MM.1S (cell line): ENCODE data around the gene SH2D7.

ENCODE experiments used
- DNase-seq: peaks from one replicate; pipeline ENCODE4 v3.0.0-alpha.2; 2015
- H2AFZ ChIP-seq: fragments of 300-600 bp; sonication (generic); 2 replicates; pipeline ENCODE4 v1.6.0; 2016; ENCODE audit warnings: antibody characterized with exemption, low read length
- H3F3A ChIP-seq: fragments of 300-600 bp; sonication (generic); 2 replicates; pipeline ENCODE4 v1.6.1; 2016; ENCODE audit warnings: mild to moderate bottlenecking, antibody characterized with exemption, low read length, moderate library complexity, mixed read lengths; ENCODE audit not compliant: insufficient read depth
- H3K27ac ChIP-seq: fragments of 300-600 bp; sonication (generic); 2 replicates; pipeline ENCODE4 v1.5.1; 2016; ENCODE audit warnings: mild to moderate bottlenecking, low read length
- H3K27me3 ChIP-seq: fragments of 300-600 bp; sonication (generic); replicated peaks from 2 replicates; pipeline ENCODE4 v1.6.0; 2016; ENCODE audit warnings: low read length; ENCODE audit not compliant: insufficient read depth
- H3K36me3 ChIP-seq: fragments of 300-600 bp; sonication (generic); replicated peaks from 2 replicates; pipeline ENCODE4 v1.6.1; 2016; ENCODE audit warnings: mild to moderate bottlenecking, low read length, mixed read lengths; ENCODE audit not compliant: insufficient read depth
- H3K4me1 ChIP-seq: fragments of 300-600 bp; sonication (generic); 2 replicates; pipeline ENCODE4 v1.6.1; 2016; ENCODE audit warnings: low read length, mixed read lengths
- H3K4me2 ChIP-seq: fragments of 300-600 bp; sonication (generic); 2 replicates; pipeline ENCODE4 v1.6.0; 2016; ENCODE audit warnings: low read depth, low read length
- H3K4me3 ChIP-seq: fragments of 300-600 bp; sonication (generic); 2 replicates; pipeline ENCODE4 v1.5.1; 2016; ENCODE audit warnings: low read length, mixed read lengths
- H3K79me2 ChIP-seq: fragments of 300-600 bp; sonication (generic); 2 replicates; pipeline ENCODE4 v1.6.1; 2016; ENCODE audit warnings: mixed run types, low read length, mixed read lengths
- H3K9ac ChIP-seq: fragments of 300-600 bp; sonication (generic); 2 replicates; pipeline ENCODE4 v1.6.1; 2016; ENCODE audit warnings: low read length, mixed read lengths
- H3K9me2 ChIP-seq: fragments of 300-600 bp; sonication (generic); replicated peaks from 2 replicates; pipeline ENCODE4 v1.6.1; 2016; ENCODE audit warnings: mild to moderate bottlenecking, low read length, mixed read lengths; ENCODE audit not compliant: insufficient read depth
- H3K9me3 ChIP-seq: fragments of 300-600 bp; sonication (generic); replicated peaks from 2 replicates; pipeline ENCODE4 v1.6.1; 2016; ENCODE audit warnings: mild to moderate bottlenecking, low read length, mixed read lengths; ENCODE audit not compliant: insufficient read depth
- H4K20me1 ChIP-seq: fragments of 300-600 bp; sonication (generic); 2 replicates; pipeline ENCODE4 v1.6.1; 2016; ENCODE audit warnings: mild to moderate bottlenecking, low read length, moderate library complexity, mixed read lengths; ENCODE audit not compliant: insufficient read depth
- CTCF ChIP-seq: fragments of 300-600 bp; sonication (generic); IDR thresholded peaks from 2 replicates; pipeline ENCODE4 v1.5.1; 2016; ENCODE audit warnings: antibody characterized with exemption, low read length, mixed read lengths
- EZH2 ChIP-seq: fragments of 300-600 bp; sonication (generic); optimal IDR thresholded peaks from 2 replicates; pipeline ENCODE3; 2017; ENCODE audit warnings: low read depth, mild to moderate bottlenecking, antibody characterized with exemption, low read length, mixed read lengths
- EZH2phosphoT487 ChIP-seq: fragments of 300-600 bp; sonication (generic); IDR thresholded peaks from 2 replicates; pipeline ENCODE4 v1.6.1; 2018; ENCODE audit warnings: antibody characterized with exemption, low read length

Gene SH2D7

GRCh38 chr15:78077871-78078210 lies 14.5 kb upstream of the SH2D7 start:
- Histone ChIP-seq H4K20me1 (no peaks in the 10 kb centered on the region), H2AFZ (peak overlapping the region; percentile 38), H3K9me3 (no peaks in the 10 kb centered on the region), H3K79me2 (peaks cover 36% of the 10 kb centered on the region), H3K9ac (no peak overlapping the region), H3K4me1 (0 out of 2 replicates have a peak, but pooled peaks cover 6% of the 10 kb centered on the region), H3K9me2 (no peaks in the 10 kb centered on the region), H3K36me3 (no peaks in the 10 kb centered on the region), H3K27ac (no peak overlapping the region), H3K4me2 (peak overlapping the region; percentile 55), H3K4me3 (peak overlapping the region; percentile 62), H3K27me3 (no peaks in the 10 kb centered on the region), H3F3A (no peaks in the 10 kb centered on the region)
- TF ChIP-seq CTCF: no peak
- TF ChIP-seq EZH2phosphoT487: no peak
- TF ChIP-seq EZH2: no peak
- DNase-seq: no peak

- no peak overlapping the region for H3K4me3 ChIP-seq
- H3K4me2 ChIP-seq: no peak overlapping the region
- no peak overlapping the region for H2AFZ ChIP-seq
These were observed 12.9 kb upstream of the SH2D7 start for GRCh38 chr15:78079298-78080087.

GRCh38 chr15:78080088-78080460 lies 12.3 kb upstream of the SH2D7 start:
- Histone ChIP-seq H3K4me3 (no peak overlapping the region), H3K9me3 (no peaks in the 10 kb centered on the region), H2AFZ (no peak overlapping the region), H3K36me3 (no peaks in the 10 kb centered on the region), H3K4me1 (peaks cover 18% of the 10 kb centered on the region), H3K79me2 (peaks cover 21% of the 10 kb centered on the region), H3K27me3 (no peaks in the 10 kb centered on the region), H3K4me2 (no peak overlapping the region), H4K20me1 (no peaks in the 10 kb centered on the region), H3K27ac (no peak overlapping the region), H3K9ac (no peak overlapping the region), H3F3A (no peaks in the 10 kb centered on the region), H3K9me2 (no peaks in the 10 kb centered on the region)
- DNase-seq: no peak
- TF ChIP-seq EZH2phosphoT487: no peak
- no peak for TF ChIP-seq CTCF
- no peak for TF ChIP-seq EZH2

More at GRCh38 chr15:78079298-78080087, 12.9 kb upstream of the SH2D7 start:
- no peak for TF ChIP-seq CTCF
- Histone ChIP-seq H3K36me3 (no peaks in the 10 kb centered on the region), H3K4me1 (peaks cover 15% of the 10 kb centered on the region), H3K9me2 (no peaks in the 10 kb centered on the region), H3K27me3 (no peaks in the 10 kb centered on the region), H3F3A (no peaks in the 10 kb centered on the region), H3K27ac (no peak overlapping the region), H3K9ac (no peak overlapping the region), H4K20me1 (no peaks in the 10 kb centered on the region), H3K9me3 (no peaks in the 10 kb centered on the region), H3K79me2 (peaks cover 26% of the 10 kb centered on the region)
- DNase-seq: no peak
